Testis (tissue), 2 donors: ENCODE data around the gene TMEM232.

Experiments
- POLR2A ChIP-seq: fragments of 450-650 bp; IDR thresholded peaks from one replicate; pipeline ENCODE4 v1.6.1; 2017; ENCODE audit warnings: antibody characterized with exemption, mild to moderate bottlenecking, moderate library complexity
- TF ChIP-seq, protein P1 (sequence below), 3 experiments: fragments of 450-650 bp in 2 of 3; fragments of 200-600 bp in 1 of 3; sonication (generic) in 1 of 3; IDR thresholded peaks; one replicate each; pipeline ENCODE4 v1.5.1; 2016 to 2019; ENCODE audit warnings: antibody characterized with exemption in 3 of 3, mild to moderate bottlenecking in 2 of 3, moderate library complexity in 1 of 3

DNA sequence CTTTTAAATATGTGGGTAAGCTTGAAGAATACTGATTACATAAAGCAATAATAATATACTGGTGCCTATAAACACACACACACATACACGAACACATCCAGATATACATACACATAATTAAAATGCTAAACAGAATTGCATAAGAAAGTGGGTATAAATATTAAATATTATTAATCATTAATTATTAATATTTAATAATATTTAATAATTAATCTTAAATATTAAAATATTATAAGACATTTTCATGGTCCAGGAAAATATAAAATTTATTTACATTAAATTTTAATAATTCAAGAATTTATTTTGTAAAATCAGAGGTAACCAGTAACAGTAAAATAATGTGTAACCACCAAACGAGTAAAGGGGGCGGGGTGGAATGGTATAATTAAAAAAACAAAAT is 178.3 kb downstream of the TMEM232 start:
- TF ChIP-seq, protein P1, sequence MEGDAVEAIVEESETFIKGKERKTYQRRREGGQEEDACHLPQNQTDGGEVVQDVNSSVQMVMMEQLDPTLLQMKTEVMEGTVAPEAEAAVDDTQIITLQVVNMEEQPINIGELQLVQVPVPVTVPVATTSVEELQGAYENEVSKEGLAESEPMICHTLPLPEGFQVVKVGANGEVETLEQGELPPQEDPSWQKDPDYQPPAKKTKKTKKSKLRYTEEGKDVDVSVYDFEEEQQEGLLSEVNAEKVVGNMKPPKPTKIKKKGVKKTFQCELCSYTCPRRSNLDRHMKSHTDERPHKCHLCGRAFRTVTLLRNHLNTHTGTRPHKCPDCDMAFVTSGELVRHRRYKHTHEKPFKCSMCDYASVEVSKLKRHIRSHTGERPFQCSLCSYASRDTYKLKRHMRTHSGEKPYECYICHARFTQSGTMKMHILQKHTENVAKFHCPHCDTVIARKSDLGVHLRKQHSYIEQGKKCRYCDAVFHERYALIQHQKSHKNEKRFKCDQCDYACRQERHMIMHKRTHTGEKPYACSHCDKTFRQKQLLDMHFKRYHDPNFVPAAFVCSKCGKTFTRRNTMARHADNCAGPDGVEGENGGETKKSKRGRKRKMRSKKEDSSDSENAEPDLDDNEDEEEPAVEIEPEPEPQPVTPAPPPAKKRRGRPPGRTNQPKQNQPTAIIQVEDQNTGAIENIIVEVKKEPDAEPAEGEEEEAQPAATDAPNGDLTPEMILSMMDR (IDR thresholded peaks at IDR 0.05): no peak
- no peak for TF ChIP-seq POLR2A
